ENCODE data around the gene NGEF. TPM values are rescaled to one million over a fixed set of nuclear protein-coding genes. Genes with fewer than 3 reads are reported as not detected.

The NGEF gene
- total RNA-seq, 1 experiment from 2014 or later, result 5.4 TPM

DNA sequence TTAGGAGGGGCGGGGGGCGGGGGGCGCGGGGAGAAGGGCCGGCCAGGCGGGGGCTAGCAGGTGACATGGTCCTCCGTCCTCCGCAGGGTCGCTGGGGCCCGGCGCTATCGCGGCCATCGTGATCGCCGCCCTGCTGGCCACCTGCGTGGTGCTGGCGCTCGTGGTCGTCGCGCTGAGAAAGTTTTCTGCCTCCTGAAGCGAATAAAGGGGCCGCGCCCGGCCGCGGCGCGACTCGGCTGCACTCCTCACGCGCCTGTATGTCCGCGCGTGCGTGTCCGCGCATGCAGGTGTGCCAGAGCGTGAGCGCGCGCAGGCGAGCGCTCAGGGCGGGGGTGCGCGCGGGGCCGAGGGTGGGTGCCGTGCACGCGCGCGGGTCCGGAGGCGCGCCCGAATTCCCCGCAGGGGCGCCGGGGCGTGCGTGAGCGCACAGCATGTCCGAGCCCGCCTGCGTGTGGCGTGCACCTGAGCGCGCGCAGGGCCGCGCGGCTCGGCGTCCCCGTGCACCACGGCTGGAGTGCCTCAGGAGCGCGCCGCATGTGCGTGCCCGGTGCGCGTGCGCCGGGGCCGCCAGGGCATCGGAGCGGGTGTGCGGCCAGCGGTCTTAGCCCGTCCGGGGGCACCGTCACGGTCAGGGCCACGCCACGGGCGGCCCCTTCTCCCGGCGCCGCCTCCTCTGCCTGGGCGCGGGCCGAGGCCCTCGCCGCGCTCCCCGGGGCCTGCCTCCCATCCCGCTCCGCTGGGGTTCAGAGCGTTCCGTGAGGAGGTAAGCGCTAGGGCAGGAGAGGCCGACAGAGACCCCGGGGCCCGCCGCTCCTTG is 136.7 kb downstream of the NGEF start (continued):
- TF ChIP-seq PREB (CRISPR knock-in tag; IDR thresholded peaks at IDR 0.05; ENCODE audit: borderline replicate concordance), result no peak

DNA sequence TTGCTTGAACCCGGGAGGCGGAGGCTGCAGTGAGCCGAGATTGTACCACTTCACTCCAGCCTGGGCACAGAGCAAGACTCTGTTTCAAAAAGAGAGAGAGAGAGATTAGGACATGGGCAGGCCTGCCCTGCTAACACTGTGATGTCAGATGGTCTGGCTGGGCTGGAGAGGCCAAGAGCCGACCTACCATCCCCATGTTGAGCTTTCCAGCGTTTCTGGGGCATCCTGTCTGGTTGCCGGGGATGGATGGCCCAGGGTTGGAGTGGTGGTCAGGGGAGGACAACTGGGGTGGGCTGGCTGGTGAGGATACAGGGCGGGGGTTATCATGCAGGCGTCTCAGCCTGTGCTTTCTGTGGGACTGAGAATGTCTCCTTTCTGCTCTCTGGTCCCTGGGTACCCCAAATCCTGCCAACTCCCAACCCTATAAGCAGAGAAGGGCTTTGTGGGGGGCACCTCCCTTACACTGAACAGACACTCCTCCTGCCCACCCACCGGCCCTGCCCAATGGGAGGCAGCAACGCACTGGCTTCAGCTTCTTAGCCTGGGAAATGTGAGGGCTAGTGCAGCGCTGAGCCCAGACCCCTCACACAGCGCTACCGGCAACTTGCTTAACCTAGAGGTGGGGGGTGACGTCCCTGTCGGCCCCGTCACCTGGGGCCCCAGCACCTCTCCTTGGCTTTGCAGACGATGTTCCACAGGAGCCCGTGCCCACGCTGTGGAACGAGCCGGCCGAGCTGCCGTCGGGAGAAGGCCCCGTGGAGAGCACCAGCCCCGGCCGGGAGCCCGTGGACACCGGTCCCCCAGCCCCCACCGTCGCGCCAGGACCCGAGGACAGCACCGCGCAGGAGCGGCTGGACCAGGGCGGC is 137.6 kb downstream of the NGEF start:
- Mint-ChIP-seq H3K4me1 (no peaks in the 10 kb centered on the region), H3K4me3 (peak overlapping the region; percentile 61), H3K27me3 (ENCODE audit: low read depth) (peaks cover 28% of the 10 kb centered on the region), H3K36me3 (no peaks in the 10 kb centered on the region), H3K9me3 (no peaks in the 10 kb centered on the region), H3K27ac (no peak overlapping the region)
- TF ChIP-seq ZNF671 (CRISPR knock-in tag; IDR thresholded peaks at IDR 0.05) (no peak), ZNF219 (CRISPR knock-in tag; IDR thresholded peaks at IDR 0.05; ENCODE audit: borderline replicate concordance) (no peak), MLX (CRISPR knock-in tag; IDR thresholded peaks at IDR 0.05) (0 out of 2 replicates have a peak, but pooled peaks have one; percentile 26), ZNF138 (CRISPR knock-in tag; conservative IDR thresholded peaks at IDR 0.05) (no peak), CREM (CRISPR knock-in tag; IDR thresholded peaks at IDR 0.05) (no peak), FOXP4 (CRISPR knock-in tag; IDR thresholded peaks at IDR 0.05) (no peak), FOXP1 (CRISPR knock-in tag; IDR thresholded peaks at IDR 0.05; ENCODE audit: borderline replicate concordance) (0 out of 2 replicates have a peak, but pooled peaks have one; percentile 7), GABPB1 (CRISPR knock-in tag; IDR thresholded peaks at IDR 0.05) (peak; percentile 42; the same call in 1 of the 2 replicates)
- DNase-seq (ENCODE audit: low spot score) (no peak), ATAC-seq (peak; percentile 56)
- POLR2A ChIA-PET, result no interaction called here
- CTCF ChIA-PET, result interaction anchor here (0.6 to 2.1 kb wide), 4 partner anchors 10 to 154 kb away, joined by 3 to 9 read pairs (median 5); no protein-coding TSS in a partner anchor

GRCh38 chr2:232874677-232875223 is 138.3 kb downstream of the NGEF start:
- H3K9me3 Mint-ChIP-seq, result no peaks in the 10 kb centered on the region
- TF ChIP-seq CREM (CRISPR knock-in tag; IDR thresholded peaks at IDR 0.05) (no peak), NFE2L1 (CRISPR knock-in tag; IDR thresholded peaks at IDR 0.05) (no peak), TP53 (CRISPR knock-in tag; IDR thresholded peaks at IDR 0.05) (no peak), ZNF281 (CRISPR knock-in tag; IDR thresholded peaks at IDR 0.05) (no peak), ZNF396 (CRISPR knock-in tag; IDR thresholded peaks at IDR 0.05; ENCODE audit: borderline replicate concordance) (no peak), ZNF423 (CRISPR knock-in tag; IDR thresholded peaks at IDR 0.05) (no peak), ZSCAN18 (CRISPR knock-in tag; IDR thresholded peaks at IDR 0.05) (no peak), RORB (CRISPR knock-in tag; IDR thresholded peaks at IDR 0.05) (no peak)
- TF ChIP-seq, protein P1, sequence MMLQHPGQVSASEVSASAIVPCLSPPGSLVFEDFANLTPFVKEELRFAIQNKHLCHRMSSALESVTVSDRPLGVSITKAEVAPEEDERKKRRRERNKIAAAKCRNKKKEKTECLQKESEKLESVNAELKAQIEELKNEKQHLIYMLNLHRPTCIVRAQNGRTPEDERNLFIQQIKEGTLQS (CRISPR knock-in tag; conservative IDR thresholded peaks at IDR 0.05), result no peak
- TF ChIP-seq, protein P2, sequence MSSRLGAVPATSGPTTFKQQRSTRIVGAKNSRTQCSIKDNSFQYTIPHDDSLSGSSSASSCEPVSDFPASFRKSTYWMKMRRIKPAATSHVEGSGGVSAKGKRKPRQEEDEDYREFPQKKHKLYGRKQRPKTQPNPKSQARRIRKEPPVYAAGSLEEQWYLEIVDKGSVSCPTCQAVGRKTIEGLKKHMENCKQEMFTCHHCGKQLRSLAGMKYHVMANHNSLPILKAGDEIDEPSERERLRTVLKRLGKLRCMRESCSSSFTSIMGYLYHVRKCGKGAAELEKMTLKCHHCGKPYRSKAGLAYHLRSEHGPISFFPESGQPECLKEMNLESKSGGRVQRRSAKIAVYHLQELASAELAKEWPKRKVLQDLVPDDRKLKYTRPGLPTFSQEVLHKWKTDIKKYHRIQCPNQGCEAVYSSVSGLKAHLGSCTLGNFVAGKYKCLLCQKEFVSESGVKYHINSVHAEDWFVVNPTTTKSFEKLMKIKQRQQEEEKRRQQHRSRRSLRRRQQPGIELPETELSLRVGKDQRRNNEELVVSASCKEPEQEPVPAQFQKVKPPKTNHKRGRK (CRISPR knock-in tag; IDR thresholded peaks at IDR 0.05; ENCODE audit: borderline replicate concordance), result no peak
- TF ChIP-seq, protein P3, sequence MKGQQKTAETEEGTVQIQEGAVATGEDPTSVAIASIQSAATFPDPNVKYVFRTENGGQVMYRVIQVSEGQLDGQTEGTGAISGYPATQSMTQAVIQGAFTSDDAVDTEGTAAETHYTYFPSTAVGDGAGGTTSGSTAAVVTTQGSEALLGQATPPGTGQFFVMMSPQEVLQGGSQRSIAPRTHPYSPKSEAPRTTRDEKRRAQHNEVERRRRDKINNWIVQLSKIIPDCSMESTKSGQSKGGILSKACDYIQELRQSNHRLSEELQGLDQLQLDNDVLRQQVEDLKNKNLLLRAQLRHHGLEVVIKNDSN (CRISPR knock-in tag; IDR thresholded peaks at IDR 0.05), result no peak

More at GRCh38 chr2:232874677-232875223, 138.3 kb downstream of the NGEF start:
- H3K4me1 Mint-ChIP-seq, result no peaks in the 10 kb centered on the region
- ChIA-PET POLR2A (no interaction called here), CTCF (interaction anchor here (1.1 to 2.1 kb wide), 3 partner anchors 12 to 154 kb away, joined by 4 to 9 read pairs (median 6); no protein-coding TSS in a partner anchor)
- H3K27ac Mint-ChIP-seq, result no peak overlapping the region
- no peaks in the 10 kb centered on the region for H3K36me3 Mint-ChIP-seq
- peaks cover 28% of the 10 kb centered on the region for H3K27me3 Mint-ChIP-seq (ENCODE audit: low read depth)
- peak overlapping the region; percentile 61 for H3K4me3 Mint-ChIP-seq
- no peak for DNase-seq (ENCODE audit: low spot score)
- ATAC-seq, result no peak
